ENCODE results near the gene CSTF1.

DNA sequence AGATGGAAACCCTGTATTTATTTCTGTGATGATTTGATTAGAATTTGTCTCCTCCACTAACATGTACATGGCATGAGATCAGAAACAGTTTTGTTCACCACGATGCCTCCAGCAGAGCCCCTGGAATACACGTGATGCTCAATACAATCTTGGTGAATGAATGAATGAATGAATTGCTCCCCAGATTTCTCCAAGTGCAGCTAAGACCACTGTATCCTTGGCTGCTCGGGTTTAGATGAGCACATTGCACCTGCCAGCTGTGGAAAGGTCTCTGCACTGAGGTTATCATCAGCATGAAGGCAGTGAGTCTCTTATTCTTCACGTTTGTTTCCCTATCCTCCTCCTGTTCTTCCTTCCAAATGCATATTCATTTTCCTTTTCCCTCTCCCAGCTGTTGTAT is 37.5 kb downstream of the CSTF1 start:
- no peak for TF ChIP-seq SP1 (IDR thresholded peaks at IDR 0.05)
- no peak for TF ChIP-seq L3MBTL2 (conservative IDR thresholded peaks at IDR 0.05)
- TF ChIP-seq NFRKB (IDR thresholded peaks at IDR 0.05), result no peak
- TF ChIP-seq BHLHE40 (IDR thresholded peaks at IDR 0.05; ENCODE audit: borderline replicate concordance), result no peak
- no peak for TF ChIP-seq SUZ12 (IDR thresholded peaks at IDR 0.05)

Data from HEK293T (cell line).